NCI-H526 (cell line): ENCODE results near the gene CEACAM16.
"Not testable (repeated sequence)": the region's sequence is repeated elsewhere in the genome, so short reads cannot be mapped to it uniquely, and the experiment has no call there.

Experiments
- DNase-seq, 2 experiments: peaks; one replicate each; lab custom pipeline; 2025; lab: John Stamatoyannopoulos, UW

Gene CEACAM16

GRCh38 chr19:44703336-44704078 lies 4.6 kb downstream of the CEACAM16 start:
- DNase-seq = no peak

- DNase-seq = no peak
Observed at GRCh38 chr19:44704982-44705381, 6.0 kb downstream of the CEACAM16 start.

GRCh38 chr19:44705502-44706010 lies 6.6 kb downstream of the CEACAM16 start:
- no peak for DNase-seq

GRCh38 chr19:44706506-44707236 lies 7.7 kb downstream of the CEACAM16 start:
- no peak for DNase-seq

GRCh38 chr19:44707794-44708193 lies 8.8 kb downstream of the CEACAM16 start:
- DNase-seq = no peak

- DNase-seq = no peak
Observed at GRCh38 chr19:44708940-44709339, 10.0 kb downstream of the CEACAM16 start.

- DNase-seq = not testable (repeated sequence)
Observed at GRCh38 chr19:44709434-44710266, 10.7 kb downstream of the CEACAM16 start.

- DNase-seq = no peak
Observed at GRCh38 chr19:44710483-44710882, 11.5 kb downstream of the CEACAM16 start.

- peak in 1 of 2 experiments; percentile 25 for DNase-seq
Observed at GRCh38 chr19:44712864-44713515, 14.0 kb downstream of the CEACAM16 start.

- no peak for DNase-seq
Observed at GRCh38 chr19:44714597-44715169, 15.7 kb downstream of the CEACAM16 start.

GRCh38 chr19:44717603-44718002 lies 18.7 kb downstream of the CEACAM16 start:
- DNase-seq = no peak

GRCh38 chr19:44718441-44719261 lies 19.7 kb downstream of the CEACAM16 start:
- no peak for DNase-seq

- DNase-seq = no peak
Observed at GRCh38 chr19:44719262-44719701, 20.3 kb downstream of the CEACAM16 start.

GRCh38 chr19:44720396-44720795 lies 21.4 kb downstream of the CEACAM16 start:
- not testable (repeated sequence) for DNase-seq

- peak; percentile 59 to 68 for DNase-seq
Observed at GRCh38 chr19:44720945-44721344, 22.0 kb downstream of the CEACAM16 start.

- not testable (repeated sequence) for DNase-seq
Observed at GRCh38 chr19:44721369-44721768, 22.4 kb downstream of the CEACAM16 start.

GRCh38 chr19:44722131-44723121 lies 23.5 kb downstream of the CEACAM16 start:
- DNase-seq = no peak

- no peak for DNase-seq
Observed at GRCh38 chr19:44723299-44723951, 24.5 kb downstream of the CEACAM16 start.

- peak; percentile 16 to 76 for DNase-seq
Observed at GRCh38 chr19:44723952-44724319, 25.0 kb downstream of the CEACAM16 start.
